ENCODE data around the gene ZNF69.
"Not testable (repeated sequence)": the region's sequence is repeated elsewhere in the genome, so short reads cannot be mapped to it uniquely, and the experiment has no call there.

Gene ZNF69

DNA sequence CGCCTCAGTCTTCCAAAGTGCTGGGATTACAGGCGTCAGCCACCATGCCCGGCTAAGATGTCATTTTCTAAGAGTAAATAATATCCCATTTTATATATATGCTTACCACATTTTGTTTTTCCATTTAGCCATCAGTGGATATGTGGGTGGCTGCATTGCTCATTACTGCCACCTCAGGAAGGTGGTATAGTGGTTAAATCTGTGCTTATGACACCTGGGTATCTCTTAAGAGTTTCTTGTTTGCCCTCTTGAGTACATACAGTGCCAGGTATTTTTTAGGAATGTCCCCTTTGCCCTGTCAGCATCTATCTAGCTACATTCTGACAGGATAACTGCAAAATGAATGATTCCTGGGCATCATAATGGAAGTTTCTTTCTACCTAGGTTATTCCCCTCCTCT is 14.6 kb downstream of the ZNF69 start:
- DNase-seq, result no peak

DNA sequence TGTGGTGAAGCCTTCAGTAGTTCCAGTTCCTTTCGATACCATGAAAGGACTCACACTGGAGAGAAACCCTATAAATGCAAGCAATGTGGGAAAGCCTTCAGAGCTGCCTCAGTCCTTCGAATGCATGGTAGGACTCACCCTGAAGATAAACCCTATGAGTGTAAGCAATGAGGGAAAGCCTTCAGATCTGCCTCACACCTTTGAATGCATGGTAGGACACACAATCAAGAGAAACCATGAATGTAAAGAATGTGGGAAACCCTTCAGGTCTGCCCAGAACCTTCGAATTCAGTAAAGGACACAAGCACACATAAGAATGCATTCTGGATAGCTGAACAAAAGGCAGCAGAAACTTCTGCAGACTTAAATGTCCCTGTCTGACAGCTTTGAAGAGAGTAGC is 18.3 kb downstream of the ZNF69 start:
- no peak for DNase-seq

- not testable (repeated sequence) for DNase-seq
Measured at GRCh38 chr19:11911937-11912336, 24.4 kb downstream of the ZNF69 start.

- not testable (repeated sequence) for DNase-seq
Measured at GRCh38 chr19:11914417-11915051, 27.0 kb downstream of the ZNF69 start.

DNA sequence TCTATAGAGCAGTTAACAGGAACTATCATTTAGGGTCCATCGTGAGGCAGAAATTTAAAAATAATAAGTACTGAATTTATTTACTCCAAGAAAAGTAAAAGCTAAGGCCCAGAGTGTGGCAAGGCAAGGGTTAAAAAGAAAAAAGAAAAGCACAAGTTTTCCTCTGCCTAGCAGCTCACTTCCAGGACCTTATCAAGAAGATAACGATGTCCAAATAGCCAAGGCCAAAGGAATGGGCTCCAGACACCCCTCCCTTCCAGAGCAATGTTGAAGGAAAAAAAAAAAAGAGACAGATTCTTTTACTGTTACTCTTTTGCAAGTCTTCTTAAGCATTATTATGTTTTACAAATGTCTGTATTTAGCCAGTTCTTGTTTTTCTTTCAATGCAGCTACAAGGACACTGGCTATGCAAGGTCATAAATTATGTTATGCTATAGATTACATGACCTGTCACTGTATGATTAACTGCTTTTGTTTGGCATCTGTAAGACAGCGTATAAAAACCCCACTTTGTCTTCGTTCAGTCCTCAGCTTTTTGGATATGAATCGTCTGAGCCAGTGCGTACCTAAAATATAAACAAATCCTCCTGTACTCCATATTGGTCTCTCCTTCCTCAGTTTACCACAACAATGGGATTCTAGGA is 34.4 kb downstream of the ZNF69 start:
- DNase-seq, result no peak

DNA sequence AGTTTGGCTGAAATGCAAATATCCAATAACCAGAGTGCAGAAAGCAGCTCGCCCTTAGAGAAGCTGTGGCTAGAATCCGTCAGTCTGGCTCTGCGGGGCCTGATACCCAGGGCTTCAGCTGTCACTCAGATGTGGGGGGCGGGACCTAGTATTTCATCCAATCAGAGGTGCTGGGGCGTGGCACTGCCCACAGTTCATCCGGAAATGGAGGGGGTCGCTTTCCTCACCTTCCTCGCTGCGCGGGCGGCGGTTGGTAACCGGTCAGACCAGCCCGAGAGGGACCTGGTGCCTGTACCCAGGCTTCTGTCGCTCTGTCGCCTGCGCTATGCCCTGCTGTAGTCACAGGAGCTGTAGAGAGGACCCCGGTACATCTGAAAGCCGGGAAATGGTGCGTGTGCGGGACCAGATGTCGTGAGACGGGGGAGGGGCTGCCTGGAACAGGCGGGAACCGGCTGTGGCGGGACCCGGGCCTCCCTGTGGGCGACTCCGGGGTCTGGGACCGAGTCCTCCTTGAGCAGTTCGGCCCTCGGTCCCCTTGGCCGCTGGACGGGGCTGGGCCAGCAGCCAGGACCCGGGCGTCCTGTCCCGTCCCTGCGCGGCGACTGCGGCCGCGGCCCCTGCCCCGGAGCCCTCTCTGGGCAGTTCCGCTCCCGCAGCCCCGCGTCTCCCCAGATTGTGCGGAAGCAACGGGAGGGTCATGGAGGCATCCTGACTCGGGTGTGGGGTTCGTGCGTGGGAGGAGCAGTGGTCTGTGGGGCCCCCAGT is 37.5 kb downstream of the ZNF69 start, which contains the start of gene ZNF700:
Gene ZNF700 (plus strand): TSS at position 222 of the 765 bp plus-strand sequence. CDS start 104 bp downstream, at position 326.
- DNase-seq, result peak; percentile 47

GRCh38 chr19:11925651-11926187 is 38.1 kb downstream of the ZNF69 start:
- not testable (repeated sequence) for DNase-seq

DNA sequence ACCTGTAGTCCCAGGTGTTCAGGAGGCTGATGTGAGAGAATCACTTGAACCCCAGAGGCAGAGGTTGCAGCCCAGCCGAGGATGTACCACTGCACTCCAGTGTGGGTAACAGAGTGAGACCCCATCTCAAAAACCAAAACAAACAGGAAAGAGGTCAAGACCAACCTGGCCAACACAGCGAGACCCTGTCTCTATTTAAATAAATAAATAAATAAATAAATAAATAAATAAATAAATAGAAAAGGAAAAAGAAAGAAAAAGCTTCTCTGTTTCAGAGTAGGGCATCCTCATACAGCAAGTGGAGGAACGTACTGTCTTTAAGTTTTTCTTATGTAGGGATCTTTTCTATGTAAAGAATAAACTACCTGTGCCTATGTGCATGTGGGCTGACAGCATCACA is 39.6 kb downstream of the ZNF69 start:
- DNase-seq, result no peak

GRCh38 chr19:11931051-11931450 is 43.5 kb downstream of the ZNF69 start:
- no peak for DNase-seq

DNA sequence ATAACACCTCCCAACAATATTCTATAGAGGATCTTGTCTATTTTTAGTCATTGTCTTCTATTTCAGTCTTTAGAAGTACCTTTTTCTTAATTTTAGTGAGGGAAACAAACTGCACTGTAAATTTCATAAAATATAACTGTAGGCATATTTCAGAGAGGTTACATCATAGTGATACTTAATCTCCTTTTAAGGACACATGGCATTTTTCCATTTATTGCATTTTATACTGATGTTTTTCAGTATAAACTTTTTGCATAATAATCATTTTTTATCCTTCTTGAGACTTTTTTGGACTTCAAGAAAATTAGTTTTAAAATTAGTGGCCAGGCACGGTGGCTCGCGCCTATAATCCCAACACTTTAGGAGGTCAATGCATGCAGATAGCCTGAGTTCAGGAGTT is 43.9 kb downstream of the ZNF69 start:
- DNase-seq, result no peak

- not testable (repeated sequence) for DNase-seq
Measured at GRCh38 chr19:11935829-11936228, 48.2 kb downstream of the ZNF69 start.

DNA sequence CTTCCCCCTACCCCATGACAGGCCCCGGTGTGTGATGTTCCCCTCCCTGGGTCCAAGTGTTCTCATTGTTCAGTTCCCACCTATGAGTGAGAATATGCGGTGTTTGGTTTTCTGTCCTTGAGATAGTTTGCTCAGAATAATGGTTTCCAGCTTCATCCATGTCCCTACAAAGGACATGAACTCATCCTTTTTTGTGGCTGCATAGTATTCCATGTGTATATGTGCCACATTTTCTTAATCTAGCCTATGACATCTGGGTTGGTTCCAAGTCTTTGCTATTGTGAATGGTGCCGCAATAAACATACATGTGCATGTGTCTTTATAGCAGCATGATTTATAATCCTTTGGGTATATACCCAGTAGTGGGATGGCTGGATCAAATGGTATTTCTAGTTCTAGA is 50.8 kb downstream of the ZNF69 start:
- not testable (repeated sequence) for DNase-seq

DNA sequence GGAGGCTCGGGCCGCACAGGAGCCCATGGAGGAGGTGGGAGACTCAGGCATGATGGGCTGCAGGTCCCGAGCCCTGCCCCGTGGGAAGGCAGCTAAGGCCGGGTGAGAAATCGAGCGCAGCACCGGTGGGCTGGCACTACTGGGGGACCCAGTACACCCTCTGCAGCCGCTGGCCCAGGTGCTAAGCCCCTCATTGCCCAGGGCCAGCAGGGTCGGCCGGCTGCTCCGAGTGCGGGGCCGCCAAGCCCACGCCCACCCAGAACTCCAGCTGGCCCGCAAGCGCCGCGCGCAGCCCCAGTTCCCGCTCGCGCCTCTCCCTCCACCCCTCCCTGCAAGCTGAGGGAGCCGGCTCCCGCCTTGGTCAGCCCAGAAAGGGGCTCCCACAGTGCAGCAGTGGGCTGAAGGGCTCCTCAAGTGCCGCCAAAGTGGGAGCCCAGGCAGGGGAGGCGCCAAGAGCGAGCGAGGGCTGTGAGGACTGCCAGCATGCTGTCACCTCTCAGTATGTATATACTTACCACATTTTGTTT is 53.8 kb downstream of the ZNF69 start:
- not testable (repeated sequence) for DNase-seq

- no peak for DNase-seq
Measured at GRCh38 chr19:11942008-11942842, 54.6 kb downstream of the ZNF69 start.

- DNase-seq, result no peak
Measured at GRCh38 chr19:11942843-11943108, 55.2 kb downstream of the ZNF69 start.

GRCh38 chr19:11944656-11945055 is 57.1 kb downstream of the ZNF69 start:
- DNase-seq, result no peak

- no peak for DNase-seq
Measured at GRCh38 chr19:11948646-11949045, 61.1 kb downstream of the ZNF69 start.

DNA sequence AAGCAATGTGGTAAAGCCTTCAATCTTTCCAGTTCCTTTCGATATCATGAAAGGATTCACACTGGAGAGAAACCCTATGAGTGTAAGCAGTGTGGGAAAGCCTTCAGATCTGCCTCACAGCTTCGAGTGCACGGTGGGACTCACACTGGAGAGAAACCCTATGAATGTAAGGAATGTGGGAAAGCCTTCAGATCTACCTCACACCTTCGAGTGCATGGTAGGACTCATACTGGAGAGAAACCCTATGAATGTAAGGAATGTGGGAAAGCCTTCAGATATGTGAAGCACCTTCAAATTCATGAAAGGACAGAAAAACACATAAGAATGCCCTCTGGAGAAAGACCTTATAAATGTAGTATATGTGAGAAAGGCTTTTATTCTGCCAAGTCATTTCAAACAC is 61.6 kb downstream of the ZNF69 start:
- DNase-seq, result no peak

- not testable (repeated sequence) for DNase-seq
Measured at GRCh38 chr19:11949614-11950080, 62.1 kb downstream of the ZNF69 start.

GRCh38 chr19:11950312-11950711 is 62.7 kb downstream of the ZNF69 start:
- DNase-seq, result no peak

Data from NCI-H187 treated with DMSO at 0.1 percent for 48 hours (cell line).